ENCODE measurements around the gene CAMTA2.

- TF ChIP-seq CTCF (conservative IDR thresholded peaks at IDR 0.05; ENCODE audit: low read length) (no peak), EZH2phosphoT487 (IDR thresholded peaks at IDR 0.05; ENCODE audit: borderline replicate concordance, low read depth, low read length) (no peak)
Measured at GRCh38 chr17:5011928-5012327, 24.5 kb upstream of the CAMTA2 start.
